GM18867 (cell line): ENCODE measurements around the gene ACTN1.

Experiments
- ATAC-seq: cut with Tn5 transposase; IDR thresholded peaks from one replicate; pipeline ENCODE4 v1.9.1; 2021; ENCODE audit warnings: mild to moderate bottlenecking, moderate library complexity; ENCODE audit not compliant: unreplicated experiment

Gene ACTN1

DNA sequence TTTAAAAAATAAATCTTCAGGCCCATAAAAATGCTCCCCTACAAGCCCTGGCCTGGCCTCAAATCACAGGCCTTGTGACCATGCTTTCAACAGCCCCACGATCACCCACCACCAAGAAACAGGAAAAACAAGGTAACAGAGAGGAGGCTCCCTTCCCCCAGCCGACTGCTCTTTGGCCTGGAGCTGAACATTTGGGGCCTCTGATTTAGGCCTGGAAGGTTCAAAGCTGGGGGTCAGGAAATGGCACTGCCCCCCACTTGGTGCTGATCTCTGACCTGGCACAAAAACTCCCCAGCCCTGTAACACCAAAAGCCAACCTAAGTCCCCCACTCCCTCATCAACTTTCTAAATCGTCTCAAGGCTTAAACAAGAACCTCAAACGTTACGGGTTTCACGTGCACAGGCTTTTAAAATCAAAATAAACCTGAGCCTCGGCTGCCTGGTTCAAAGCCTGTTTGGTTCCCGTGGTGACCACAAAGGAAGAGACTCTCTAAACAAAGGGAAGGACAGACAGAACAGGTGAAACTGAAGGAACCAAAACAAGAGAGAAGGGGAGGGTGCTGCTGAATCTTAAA, 9.0 kb downstream of the ACTN1 start:
- no peak for ATAC-seq

DNA sequence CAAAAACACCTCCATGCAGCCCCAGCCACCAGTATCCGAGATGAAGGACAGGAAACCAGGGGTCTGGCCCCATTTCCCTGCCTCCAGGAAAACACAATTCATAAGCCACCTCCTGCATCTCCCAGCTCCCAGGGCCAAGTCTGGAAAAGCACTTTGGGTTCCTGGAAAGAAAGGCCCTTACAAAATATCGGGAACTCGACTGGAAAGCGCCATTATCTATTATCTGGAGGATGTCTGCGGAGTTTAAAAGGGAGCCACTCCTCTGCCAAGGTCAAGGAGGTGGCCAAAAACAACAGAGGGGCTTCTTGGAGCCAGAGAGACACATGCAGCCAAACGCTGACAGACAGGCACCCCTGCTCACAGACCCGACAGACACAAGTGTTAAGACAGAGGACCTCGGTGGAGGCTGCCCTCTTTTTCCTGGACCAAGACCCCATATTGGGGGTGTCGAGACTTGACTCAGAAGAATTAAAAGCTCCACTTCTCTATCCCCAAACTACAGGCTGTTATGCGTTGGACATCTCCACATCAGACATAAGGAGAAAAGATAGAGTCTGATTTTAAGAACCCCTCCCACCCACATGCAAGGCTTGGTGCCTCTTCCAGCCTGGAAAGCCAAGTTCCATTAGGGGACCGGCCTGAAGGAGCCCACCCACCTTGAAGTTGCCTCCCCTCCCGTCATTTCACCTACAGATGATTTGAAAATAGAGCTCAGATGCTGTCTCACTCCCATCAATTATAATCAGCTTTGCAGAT, 9.6 kb downstream of the ACTN1 start:
- ATAC-seq, result no peak

DNA sequence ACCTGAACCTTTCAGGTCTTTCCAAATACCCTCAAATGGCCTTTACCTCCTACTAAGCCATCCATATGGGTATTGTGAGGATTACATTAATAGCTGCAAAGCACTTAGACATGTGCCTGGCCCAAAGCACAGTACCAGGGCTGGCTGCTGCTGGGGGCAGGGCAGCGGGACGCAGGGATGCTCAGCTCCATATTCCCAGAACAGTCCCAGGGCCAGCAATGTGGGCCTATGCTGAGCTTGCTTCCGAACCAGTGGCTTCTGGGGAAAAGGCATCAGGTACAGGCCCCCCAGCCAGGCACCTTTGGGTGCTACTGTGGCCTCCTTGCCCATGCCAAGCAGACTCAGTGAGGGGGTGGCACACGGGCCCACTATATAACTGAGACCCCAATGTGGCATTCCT, 10.4 kb downstream of the ACTN1 start:
- ATAC-seq, result no peak

DNA sequence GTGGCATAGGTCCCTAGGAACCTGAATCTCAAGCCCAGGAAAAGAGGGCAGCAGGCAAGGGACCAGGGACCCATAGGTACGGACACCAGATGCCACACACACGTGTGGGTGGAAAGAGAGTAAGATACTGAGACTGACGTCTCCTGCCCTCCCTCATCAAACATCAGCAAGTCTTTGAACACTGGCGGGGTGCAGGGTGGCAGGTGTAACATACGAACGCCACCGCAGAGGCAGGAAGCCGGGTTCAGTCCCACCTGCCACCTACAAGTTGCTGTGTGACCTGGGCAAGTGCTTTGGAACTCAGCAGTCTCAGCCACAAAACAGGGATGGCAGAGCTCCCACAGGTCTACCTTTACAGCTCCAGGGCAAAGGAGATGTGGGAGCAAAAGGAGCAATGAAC, 11.1 kb downstream of the ACTN1 start:
- ATAC-seq, result no peak

DNA sequence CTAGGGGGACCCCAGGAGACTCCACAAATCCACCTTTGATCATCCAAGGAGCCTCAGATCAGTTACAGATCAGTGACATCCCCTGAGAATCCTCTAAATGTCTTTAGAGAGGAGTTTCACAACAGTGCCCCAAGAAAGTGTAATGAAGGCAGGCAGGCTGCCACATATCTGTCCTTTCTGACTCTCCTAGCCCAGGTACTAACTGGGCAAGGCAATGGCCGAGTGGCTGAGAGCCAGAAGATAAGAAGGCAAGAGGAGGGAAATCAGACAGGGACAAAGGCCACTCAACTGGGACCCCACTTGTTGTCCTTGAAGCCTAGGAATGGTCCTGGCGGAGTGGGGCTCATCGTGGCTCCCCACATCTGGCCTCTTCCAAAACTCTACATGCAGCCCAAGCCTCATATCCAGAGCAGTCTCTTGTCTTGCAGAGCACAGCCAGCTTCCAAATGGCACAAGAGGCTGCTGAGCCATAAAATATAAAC, 11.6 kb downstream of the ACTN1 start:
- ATAC-seq, result no peak

DNA sequence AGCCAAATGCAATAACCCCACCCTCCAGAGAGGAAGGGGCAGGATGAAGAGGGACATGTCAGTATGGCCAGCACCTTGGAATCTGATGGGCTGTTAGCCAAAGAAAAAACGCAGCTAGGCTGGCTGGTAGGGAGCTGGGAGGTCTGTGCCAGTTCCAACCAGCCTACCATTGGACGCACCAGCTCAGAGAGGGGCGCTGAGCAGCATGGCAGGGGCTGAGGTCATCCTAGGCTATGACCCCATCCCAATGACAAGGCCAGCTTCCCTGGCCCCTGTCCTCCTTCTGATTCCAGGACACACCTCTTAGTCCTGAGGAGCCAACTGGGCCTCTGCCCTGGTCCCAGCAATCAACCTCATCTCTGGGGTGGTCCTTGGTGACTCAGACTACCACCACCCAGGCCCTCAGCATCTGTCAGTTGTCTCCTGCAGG, 12.2 kb downstream of the ACTN1 start:
- no peak for ATAC-seq

DNA sequence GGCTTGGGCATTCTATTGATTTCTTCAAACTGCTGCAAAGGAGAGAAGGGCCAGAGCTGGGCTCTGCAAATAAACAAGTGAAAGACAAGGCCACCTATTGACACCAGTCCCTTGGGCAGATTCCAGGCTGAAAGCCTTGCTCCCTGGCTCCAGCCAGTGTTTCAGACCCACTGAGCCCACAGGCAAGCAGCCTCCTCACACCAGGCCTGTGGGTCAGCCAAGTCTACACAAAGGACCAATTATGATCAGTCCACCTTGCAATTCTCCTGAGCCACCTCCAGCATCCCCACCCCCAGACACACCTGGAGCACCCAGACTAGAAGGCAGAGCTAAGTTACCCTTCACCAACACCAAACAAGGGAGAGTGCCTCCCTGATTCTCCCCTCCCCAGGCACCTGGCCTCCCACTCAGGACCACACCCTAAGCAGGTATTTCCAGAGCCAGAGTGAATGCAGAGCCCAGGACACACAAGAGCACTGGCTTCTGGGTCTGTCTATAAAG, 13.8 kb downstream of the ACTN1 start:
- no peak for ATAC-seq

DNA sequence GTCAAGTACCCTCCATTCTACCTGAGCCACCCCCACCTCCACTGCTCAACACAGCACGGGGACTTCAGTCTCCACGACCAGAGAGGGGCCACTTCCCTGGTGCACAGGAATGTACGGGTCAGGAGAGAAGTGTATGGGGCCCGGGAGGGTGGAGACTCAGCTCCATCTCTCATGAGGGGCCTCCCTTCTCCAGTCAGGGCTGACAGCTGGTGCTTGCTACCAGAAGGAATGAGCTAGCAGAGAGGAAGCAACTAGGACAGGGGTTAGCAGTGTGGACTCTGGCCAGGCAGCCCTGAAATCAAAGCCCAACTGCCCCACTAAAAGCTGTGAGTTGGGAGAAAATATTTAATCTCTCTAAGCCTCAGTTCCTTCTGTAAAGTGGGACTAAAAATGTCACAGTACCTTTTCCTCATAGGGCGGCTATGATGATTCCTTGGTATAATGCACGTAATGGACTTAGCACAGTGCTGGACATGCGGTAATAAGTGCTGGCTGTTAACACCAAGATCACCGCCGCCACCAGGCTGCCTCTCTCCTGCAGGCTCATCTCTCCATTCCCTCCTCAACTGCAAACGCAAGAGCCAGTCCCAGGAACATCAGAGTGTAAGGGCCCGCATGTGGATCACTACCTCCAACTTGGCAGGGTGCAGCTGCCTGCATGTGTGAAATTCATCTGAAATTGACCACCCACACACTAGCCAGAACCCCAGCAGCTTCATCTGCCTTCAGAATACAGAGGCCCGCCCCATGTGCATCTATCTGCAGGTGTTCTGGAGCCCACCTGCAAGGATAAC, 14.6 kb downstream of the ACTN1 start:
- no peak for ATAC-seq

DNA sequence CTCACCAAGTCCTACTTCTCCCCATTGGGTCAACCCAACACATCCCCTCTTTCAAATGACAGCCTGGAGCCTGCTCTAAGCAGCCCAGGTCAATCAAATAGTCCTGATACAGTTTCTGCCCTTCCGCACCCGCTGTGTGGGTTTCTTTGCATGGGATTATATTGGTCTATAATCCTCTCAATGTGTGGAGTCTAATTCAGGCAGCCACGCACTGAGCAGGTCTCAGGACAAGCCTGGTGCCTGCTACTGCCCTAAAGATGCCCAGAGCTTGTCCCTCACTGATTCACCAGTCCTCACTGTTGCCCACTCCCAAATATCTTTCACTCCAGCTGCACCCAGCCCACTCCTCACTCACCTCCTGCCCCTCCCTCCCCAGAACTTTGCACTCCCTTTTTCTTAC, 16.4 kb downstream of the ACTN1 start:
- ATAC-seq, result no peak

DNA sequence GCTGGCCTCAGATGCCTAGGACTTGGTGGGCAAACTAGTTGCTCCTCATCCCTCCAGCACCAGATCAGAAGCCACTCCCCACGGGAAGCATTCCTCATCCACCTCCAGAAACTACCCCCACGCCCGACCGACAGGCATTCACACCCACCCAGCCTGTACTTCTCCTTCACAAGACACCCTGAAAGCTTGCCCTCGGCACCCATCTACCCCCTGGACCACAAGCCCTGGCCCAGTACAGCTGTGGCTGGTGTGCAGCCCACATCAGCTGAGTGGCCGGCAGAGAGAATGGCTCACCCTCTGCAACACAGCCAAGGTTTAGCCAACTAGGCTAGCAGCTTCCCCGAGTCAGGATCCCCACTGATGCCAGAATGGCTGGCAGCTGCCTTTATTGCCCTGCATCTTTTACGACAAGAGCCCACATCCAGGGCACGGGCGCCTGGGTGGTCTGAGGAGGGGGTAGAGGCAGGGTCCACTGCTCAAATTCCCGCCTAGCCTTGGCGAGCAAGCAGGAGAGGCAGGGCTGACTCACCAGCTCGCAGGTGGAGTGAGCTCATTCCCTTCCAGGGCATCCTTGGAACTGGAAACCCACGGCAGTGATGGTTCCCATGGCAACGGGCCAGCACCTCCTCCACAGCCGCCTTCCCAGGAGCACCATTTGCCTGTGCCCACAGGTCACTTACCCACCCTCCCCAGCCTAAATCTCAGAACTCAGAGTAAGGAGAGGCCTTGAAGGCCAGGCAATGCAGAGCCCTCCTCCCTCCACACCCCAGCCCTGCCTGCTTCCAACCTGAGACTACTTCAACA, 17.1 kb downstream of the ACTN1 start:
- no peak for ATAC-seq

DNA sequence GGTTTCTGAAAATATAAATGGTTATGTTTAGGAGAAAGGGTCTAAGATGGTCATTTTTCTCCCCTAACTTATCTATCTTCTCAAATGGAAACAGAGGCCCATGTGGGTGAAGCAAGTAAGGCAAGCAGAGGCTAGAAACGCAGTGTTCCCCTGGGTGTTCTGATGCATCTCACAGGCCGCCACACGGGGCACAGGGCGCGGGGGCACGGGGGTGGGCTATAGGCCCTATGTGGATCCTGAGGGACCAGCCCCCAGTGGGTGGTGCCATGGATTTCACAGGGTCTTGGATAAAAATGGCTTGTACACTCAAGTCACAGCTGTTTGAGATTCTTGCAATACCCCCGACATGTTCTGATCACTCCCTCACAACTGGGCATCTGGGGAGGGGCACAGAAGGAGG, 17.7 kb downstream of the ACTN1 start:
- ATAC-seq, result no peak

DNA sequence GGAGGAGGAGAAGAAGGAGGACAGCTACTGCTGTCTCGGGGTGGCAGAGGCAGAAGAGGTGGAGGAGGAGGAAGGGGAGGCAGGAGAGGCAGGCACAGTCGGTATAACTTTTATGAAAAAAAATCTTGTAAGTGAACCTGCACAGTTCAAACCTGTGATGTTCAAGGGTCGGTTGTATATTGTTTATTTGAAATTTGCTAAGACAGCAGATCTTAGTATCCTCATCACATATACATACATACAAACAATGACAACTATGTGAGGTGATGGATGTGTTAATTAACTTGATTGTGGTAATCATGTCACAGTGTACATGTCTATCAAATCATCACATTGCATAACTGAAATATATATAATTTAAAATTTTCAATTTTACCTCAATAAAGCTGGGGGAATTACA, 19.0 kb downstream of the ACTN1 start:
- no peak for ATAC-seq

DNA sequence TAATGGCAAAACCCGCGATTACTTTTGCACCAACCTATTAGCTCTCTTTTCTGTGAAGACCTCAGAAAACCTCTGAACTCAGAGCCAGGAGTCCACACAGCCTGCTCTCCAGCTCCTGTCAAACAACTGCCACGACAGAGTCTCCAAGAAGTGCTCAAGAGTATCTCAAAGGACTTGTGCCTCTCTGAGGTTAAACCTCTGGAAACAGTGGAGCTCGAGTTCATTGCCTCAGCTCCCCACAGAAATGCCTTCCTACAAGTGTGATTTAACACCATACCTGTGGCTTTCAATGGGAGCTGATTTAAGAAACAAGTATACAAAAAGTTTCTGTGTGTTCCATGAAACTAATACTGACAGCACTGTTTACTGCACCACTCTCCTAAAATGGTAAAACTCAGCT, 20.1 kb downstream of the ACTN1 start:
- ATAC-seq, result no peak

DNA sequence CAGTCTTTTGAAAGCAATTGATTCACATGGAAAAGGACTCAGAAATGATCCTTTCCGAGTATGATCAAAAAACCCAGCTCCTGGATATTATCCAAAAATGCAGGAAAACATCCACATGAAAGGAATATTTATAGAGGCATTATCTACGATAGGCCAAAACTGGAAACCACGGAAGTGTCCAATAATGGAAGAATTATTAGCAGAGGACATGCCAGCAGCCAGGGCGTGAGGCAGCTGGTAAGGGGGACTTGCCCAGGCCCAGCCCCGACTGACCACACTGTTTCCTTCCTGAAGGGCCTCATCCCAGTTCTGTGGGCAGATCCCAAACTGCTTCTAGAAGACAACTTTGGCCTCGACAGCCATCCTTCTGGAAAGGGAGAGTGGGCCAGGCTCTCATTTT, 20.5 kb downstream of the ACTN1 start:
- no peak for ATAC-seq

DNA sequence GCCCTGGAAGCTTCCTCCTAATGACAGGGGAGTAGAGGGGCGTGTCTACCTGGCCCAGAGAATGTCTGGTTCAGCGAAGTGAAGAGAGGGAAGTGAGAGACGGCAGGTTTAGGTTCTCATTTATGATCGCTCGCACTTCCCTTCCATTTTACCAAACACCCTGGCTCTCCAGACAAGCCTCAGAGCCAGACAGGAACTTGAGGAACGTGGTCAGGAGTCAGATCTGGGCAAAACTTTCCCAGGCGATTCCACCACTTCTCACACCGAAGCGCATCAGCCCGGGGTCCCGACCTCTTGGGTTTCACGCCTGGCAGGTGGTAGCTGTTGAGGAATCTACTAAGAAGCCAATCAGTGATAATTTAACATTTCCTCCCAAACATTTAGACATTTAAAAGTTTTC, 21.3 kb downstream of the ACTN1 start:
- no peak for ATAC-seq

DNA sequence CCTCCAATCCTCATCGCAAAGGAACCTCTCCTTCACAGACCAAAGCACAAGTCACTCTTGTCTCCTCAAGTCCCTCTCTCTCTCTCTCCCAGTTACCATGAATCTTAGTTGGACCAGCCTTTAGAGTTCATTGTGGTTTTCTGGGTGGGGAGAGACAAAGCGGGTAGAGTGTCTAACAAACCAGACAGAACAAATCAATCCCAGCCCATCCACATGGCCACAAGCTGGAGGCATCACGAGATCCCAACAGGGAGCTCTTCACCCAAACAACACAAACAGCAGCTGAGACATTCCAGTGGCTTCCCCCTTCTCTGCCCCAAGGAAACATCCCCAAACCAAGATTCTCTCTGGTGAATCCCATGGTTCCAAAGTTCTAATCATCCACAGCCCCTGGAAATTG, 22.4 kb downstream of the ACTN1 start:
- no peak for ATAC-seq

DNA sequence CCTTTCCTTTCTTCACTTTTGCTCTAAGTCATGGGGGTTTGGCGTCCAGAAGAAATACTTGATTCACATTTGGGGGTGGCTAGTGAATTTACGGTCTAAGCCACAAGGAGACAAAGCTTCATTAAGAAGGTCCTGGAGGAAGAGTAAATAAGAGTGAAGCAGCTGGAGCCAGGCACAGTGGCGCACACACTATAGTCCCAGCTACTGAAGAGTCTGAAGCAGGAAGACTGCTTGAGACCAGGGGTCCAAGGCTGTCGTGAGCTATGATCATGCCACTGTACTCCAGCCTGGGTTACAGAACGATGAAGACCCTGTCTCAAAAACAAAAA, 23.3 kb downstream of the ACTN1 start:
- ATAC-seq, result no peak

DNA sequence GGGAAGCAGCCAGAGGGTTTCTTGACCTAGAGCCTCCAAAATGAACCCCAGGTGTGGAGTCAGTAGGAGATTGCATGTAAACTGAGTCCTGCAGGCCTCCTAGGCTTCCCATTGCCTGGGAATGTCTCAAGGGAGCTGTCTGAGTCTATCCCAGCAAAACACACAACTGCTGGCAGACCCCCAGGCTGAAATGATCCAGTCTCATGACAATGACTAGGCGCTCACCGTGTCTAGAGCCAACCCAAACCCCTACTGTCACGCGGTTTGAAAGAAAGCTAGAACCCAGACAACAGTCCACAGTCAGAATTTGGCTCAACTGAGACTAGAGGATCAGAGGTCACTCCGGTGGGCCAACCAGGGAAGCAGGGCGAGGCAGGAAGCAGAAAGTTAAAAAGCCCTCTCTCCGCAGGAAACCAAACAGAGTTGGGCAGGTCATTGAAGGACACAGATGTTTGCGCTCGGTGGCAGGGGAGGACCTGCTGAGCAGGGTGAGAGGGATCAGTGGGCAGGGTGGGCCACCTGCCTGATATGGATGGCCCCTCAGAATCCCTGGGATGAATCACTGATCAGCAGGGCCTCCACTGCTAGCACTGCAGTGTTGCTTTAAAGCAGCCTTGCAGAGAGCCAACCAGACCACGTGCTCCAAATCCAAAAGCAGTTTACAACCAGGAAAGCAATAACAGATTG, 23.8 kb downstream of the ACTN1 start:
- ATAC-seq, result no peak

DNA sequence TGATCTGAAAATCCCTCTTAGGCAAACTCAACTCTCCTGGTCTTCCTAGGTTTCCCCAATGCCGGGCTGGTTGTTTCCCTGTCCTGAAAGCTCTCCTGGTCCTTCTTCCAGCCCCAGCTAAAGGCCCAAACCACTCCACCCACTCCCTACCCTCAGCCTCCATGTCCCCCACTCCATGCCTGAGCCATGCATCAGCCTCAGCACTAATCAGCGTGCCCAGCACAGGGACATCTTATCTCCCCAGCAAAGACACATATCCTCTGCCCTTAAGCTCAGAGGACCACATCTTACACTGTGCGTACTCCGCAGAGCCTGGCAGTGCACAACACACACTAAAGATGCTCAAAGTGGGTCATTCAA, 25.9 kb downstream of the ACTN1 start:
- no peak for ATAC-seq

DNA sequence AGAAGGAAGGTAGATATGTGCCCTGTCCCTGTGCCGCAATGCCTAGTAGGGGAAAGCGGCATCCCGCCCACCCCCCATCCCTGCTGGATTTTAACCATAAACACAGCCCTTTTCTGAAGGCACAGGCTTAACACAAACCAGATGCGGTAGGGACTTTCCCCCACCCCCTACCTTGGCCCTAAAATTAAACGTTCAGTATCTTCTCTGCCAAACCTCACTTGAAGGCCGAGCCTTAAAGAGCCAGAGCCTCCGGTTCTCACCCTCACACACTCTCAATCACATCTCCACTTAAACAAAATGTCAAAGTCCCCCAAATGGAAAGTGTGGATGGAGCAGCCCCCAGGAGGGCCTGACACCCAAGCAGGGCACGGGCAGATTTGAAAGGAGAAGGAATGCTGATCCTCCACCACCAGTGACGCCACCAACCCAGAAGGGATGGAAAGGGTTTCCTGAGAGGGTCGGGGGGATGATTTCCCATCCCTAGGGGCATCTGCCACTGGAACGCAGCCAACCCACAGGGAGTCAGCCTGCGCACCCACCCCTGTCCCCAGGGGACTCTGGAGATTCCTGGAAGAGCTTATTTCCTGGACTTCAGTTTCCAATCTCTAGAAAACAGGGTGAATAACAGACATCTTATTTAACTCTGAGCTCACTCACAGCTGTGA, 26.4 kb downstream of the ACTN1 start:
- no peak for ATAC-seq
